ELF-1 (cell line): ENCODE results near the gene LGSN.
"Not testable (repeated sequence)": the region's sequence is repeated elsewhere in the genome, so short reads cannot be mapped to it uniquely, and the experiment has no call there.

Source experiments
- DNase-seq: peaks from one replicate; pipeline ENCODE4 v3.0.0-alpha.2; 2016; ENCODE audit warnings: low read depth, low spot score

The LGSN gene

GRCh38 chr6:63245420-63245819, 74.4 kb downstream of the LGSN start:
- no peak for DNase-seq

- DNase-seq = peak; percentile 22
These were observed 83.4 kb downstream of the LGSN start for GRCh38 chr6:63236398-63236817.

- not testable (repeated sequence) for DNase-seq
These were observed 89.3 kb downstream of the LGSN start for GRCh38 chr6:63230511-63230910.

- not testable (repeated sequence) for DNase-seq
These were observed 89.8 kb downstream of the LGSN start for GRCh38 chr6:63230027-63230426.

- DNase-seq = not testable (repeated sequence)
These were observed 91.6 kb downstream of the LGSN start for GRCh38 chr6:63227928-63228894.

GRCh38 chr6:63225987-63226386, 93.8 kb downstream of the LGSN start:
- not testable (repeated sequence) for DNase-seq
